Neural cell (in vitro differentiated cells): ENCODE data around the gene THBS2. TPM values are rescaled to one million over a fixed set of nuclear protein-coding genes. Genes with fewer than 3 reads are reported as not detected.
A peak's percentile ranks its signal among the peaks of the same experiment; 100 is the strongest.

Source experiments
- H2AFZ ChIP-seq: fragments of 200-600, 300-800 bp; sonication (generic), shearing (Covaris generic); 2 replicates; pipeline ENCODE4 v1.6.0; 2014; ENCODE audit warnings: low read depth, mild to moderate bottlenecking, antibody characterized with exemption, low read length, moderate library complexity
- H3F3A ChIP-seq: fragments of 200-600 bp; shearing (Covaris generic); 2 replicates; pipeline ENCODE4 v1.6.1; 2016; ENCODE audit warnings: mild to moderate bottlenecking, moderate library complexity, mixed read lengths, antibody characterized with exemption, low read length; ENCODE audit not compliant: insufficient read depth, poor library complexity, severe bottlenecking
- H3K27ac ChIP-seq: fragments of 200-600, 300-800 bp; sonication (generic), shearing (Covaris generic); 2 replicates; pipeline ENCODE4 v1.5.1; 2014; ENCODE audit warnings: mild to moderate bottlenecking, low read length, moderate library complexity
- H3K27me3 ChIP-seq: fragments of 300-800, 200-600 bp; sonication (generic), shearing (Covaris generic); 2 replicates; pipeline ENCODE4 v1.6.0; 2014; ENCODE audit warnings: mild to moderate bottlenecking, low read depth, low read length, moderate library complexity; ENCODE audit not compliant: insufficient read depth
- H3K36me3 ChIP-seq: fragments of 300-800, 200-600 bp; sonication (generic), shearing (Covaris generic); 2 replicates; pipeline ENCODE4 v1.5.1; 2014; ENCODE audit warnings: mild to moderate bottlenecking, antibody characterized with exemption, low read length, moderate library complexity; ENCODE audit not compliant: insufficient read depth
- H3K4me2 ChIP-seq: fragments of 300-800, 200-600 bp; sonication (generic), shearing (Covaris generic); 2 replicates; pipeline ENCODE4 v1.6.0; 2014; ENCODE audit warnings: mild to moderate bottlenecking, low read length
- H3K4me3 ChIP-seq: fragments of 300-800, 200-600 bp; sonication (generic), shearing (Covaris generic); 2 replicates; pipeline ENCODE4 v1.5.1; 2014; ENCODE audit warnings: mild to moderate bottlenecking, low read length, moderate library complexity
- H3K79me2 ChIP-seq: fragments of 200-600 bp; shearing (Covaris generic); replicated peaks from 2 replicates; pipeline ENCODE4 v1.6.0; 2014; ENCODE audit warnings: mild to moderate bottlenecking, low read length, moderate library complexity; ENCODE audit not compliant: insufficient read depth
- H3K9ac ChIP-seq: fragments of 300-800, 200-600 bp; sonication (generic), shearing (Covaris generic); 2 replicates; pipeline ENCODE4 v1.6.1; 2016; ENCODE audit warnings: mild to moderate bottlenecking, low read length, mixed read lengths
- H3K9me2 ChIP-seq: fragments of 200-600 bp; shearing (Covaris generic); 2 replicates; pipeline ENCODE4 v1.6.1; 2016; ENCODE audit warnings: mild to moderate bottlenecking, low read length, mixed read lengths; ENCODE audit not compliant: insufficient read depth
- H3K9me3 ChIP-seq: fragments of 200-600, 300-800 bp; sonication (generic), shearing (Covaris generic); 2 replicates; pipeline ENCODE4 v1.6.1; 2016; ENCODE audit warnings: mild to moderate bottlenecking, mixed run types, low read length, moderate library complexity, mixed read lengths
- H4K20me1 ChIP-seq: fragments of 200-600 bp; shearing (Covaris generic); 2 replicates; pipeline ENCODE4 v1.6.1; 2016; ENCODE audit warnings: mild to moderate bottlenecking, mixed run types; ENCODE audit not compliant: insufficient read depth
- CTCF ChIP-seq: fragments of 450-650 bp; IDR thresholded peaks from 2 replicates; pipeline ENCODE4 v1.5.1; 2014; ENCODE audit warnings: antibody characterized with exemption, mild to moderate bottlenecking, moderate library complexity; ENCODE audit not compliant: poor library complexity, severe bottlenecking
- EP300 ChIP-seq: fragments of 450-650 bp; conservative IDR thresholded peaks from 2 replicates; pipeline ENCODE4 v1.6.1; 2014; ENCODE audit warnings: antibody characterized with exemption, mild to moderate bottlenecking, moderate library complexity; ENCODE audit not compliant: poor library complexity, severe bottlenecking
- EZH2 ChIP-seq: fragments of 200-600, 300-800 bp; shearing (Covaris generic), sonication (generic); IDR thresholded peaks from 2 replicates; pipeline ENCODE4 v1.6.1; 2014; ENCODE audit warnings: antibody characterized with exemption, low read length, borderline replicate concordance, mild to moderate bottlenecking; ENCODE audit not compliant: insufficient read depth, poor library complexity, severe bottlenecking
- MXI1 ChIP-seq: fragments of 450-650 bp; conservative IDR thresholded peaks from 2 replicates; pipeline ENCODE4 v1.6.1; 2014; ENCODE audit warnings: antibody characterized with exemption, mild to moderate bottlenecking; ENCODE audit not compliant: poor library complexity, severe bottlenecking
- POLR2AphosphoS5 ChIP-seq: IDR thresholded peaks from 2 replicates; pipeline ENCODE4 v1.6.1; 2012
- RAD21 ChIP-seq: fragments of 450-650 bp; conservative IDR thresholded peaks from 2 replicates; pipeline ENCODE4 v1.6.1; 2014; ENCODE audit warnings: antibody characterized with exemption, mild to moderate bottlenecking, moderate library complexity
- SMC3 ChIP-seq: fragments of 450-650 bp; conservative IDR thresholded peaks from 2 replicates; pipeline ENCODE4 v1.6.1; 2014; ENCODE audit warnings: antibody characterized with exemption, mild to moderate bottlenecking, moderate library complexity; ENCODE audit not compliant: poor library complexity
- TAF1 ChIP-seq: IDR thresholded peaks from 2 replicates; pipeline ENCODE4 v1.6.1; 2012; ENCODE audit warnings: low read depth
- polyA plus RNA-seq: library from polyadenylated mRNA; depleted of rRNA; stranded (reverse); fragments of >200 nt; gene quantifications from 2 replicates; pipeline ENCODE4 v1.2.3, GENCODE V29; 2014
- TF ChIP-seq, protein P1 (sequence below): IDR thresholded peaks from 2 replicates; pipeline ENCODE4 v1.6.1; 2012; ENCODE audit warnings: borderline replicate concordance

THBS2 gene
- polyA plus RNA-seq, 1 donor from 2014 or later, result 0.88 TPM

- no peaks in the 10 kb centered on the region for H3K36me3 ChIP-seq
- H3K79me2 ChIP-seq, result no peaks in the 10 kb centered on the region
- peak overlapping the region; percentile 66 for H3K4me3 ChIP-seq
- H3K9ac ChIP-seq, result no peak overlapping the region
- no peaks in the 10 kb centered on the region for H4K20me1 ChIP-seq
- H3F3A ChIP-seq, result no peaks in the 10 kb centered on the region
- H3K4me2 ChIP-seq, result no peak overlapping the region
- H3K9me2 ChIP-seq, result no peaks in the 10 kb centered on the region
- H3K27ac ChIP-seq, result no peak overlapping the region
- no peaks in the 10 kb centered on the region for H3K9me3 ChIP-seq
- no peak overlapping the region for H2AFZ ChIP-seq
- H3K27me3 ChIP-seq, result peaks cover 27% of the 10 kb centered on the region
- no peak for TF ChIP-seq TAF1
- no peak for TF ChIP-seq MXI1
- TF ChIP-seq, protein P1, sequence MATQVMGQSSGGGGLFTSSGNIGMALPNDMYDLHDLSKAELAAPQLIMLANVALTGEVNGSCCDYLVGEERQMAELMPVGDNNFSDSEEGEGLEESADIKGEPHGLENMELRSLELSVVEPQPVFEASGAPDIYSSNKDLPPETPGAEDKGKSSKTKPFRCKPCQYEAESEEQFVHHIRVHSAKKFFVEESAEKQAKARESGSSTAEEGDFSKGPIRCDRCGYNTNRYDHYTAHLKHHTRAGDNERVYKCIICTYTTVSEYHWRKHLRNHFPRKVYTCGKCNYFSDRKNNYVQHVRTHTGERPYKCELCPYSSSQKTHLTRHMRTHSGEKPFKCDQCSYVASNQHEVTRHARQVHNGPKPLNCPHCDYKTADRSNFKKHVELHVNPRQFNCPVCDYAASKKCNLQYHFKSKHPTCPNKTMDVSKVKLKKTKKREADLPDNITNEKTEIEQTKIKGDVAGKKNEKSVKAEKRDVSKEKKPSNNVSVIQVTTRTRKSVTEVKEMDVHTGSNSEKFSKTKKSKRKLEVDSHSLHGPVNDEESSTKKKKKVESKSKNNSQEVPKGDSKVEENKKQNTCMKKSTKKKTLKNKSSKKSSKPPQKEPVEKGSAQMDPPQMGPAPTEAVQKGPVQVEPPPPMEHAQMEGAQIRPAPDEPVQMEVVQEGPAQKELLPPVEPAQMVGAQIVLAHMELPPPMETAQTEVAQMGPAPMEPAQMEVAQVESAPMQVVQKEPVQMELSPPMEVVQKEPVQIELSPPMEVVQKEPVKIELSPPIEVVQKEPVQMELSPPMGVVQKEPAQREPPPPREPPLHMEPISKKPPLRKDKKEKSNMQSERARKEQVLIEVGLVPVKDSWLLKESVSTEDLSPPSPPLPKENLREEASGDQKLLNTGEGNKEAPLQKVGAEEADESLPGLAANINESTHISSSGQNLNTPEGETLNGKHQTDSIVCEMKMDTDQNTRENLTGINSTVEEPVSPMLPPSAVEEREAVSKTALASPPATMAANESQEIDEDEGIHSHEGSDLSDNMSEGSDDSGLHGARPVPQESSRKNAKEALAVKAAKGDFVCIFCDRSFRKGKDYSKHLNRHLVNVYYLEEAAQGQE, result no peak
- TF ChIP-seq RAD21, result no peak
- no peak for TF ChIP-seq CTCF
- TF ChIP-seq EZH2, result no peak
- no peak for TF ChIP-seq POLR2AphosphoS5
- TF ChIP-seq EP300, result no peak
- TF ChIP-seq SMC3, result no peak
Observed at GRCh38 chr6:169254456-169255316, 1.0 kb upstream of the THBS2 start.

DNA sequence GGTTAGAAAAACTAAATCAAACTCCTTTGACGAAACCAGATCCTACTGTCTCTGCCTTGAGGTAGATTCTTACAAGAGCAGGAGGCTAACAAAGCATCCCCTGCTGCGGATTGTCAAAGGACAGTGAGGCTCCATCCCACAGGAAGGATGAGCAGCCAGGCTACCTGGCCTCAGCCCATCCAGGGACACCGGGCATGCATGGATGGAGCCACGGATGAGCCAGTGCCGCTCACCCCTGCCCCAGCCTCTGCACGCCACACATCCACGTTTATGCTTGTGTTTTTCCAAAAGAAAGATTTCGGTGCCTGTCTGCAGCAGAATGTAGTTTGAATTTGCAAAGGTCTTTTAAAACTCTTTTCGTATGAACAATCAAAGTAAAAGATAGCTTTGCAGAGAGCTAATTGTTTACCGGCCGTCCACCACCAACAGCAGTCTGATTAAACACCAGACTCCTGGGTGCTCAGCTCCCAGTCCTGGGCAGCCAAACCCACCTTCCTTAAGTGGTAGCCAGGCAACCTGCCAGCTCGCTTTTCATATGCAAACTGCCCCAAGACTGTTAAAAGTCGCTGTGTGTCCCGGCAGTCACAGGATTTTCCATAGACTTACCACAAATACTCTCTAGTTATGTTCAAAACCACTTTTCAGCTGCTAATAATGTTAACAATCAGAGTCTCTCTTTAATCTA is 999 bp downstream of the THBS2 start:
- Histone ChIP-seq H3K36me3 (no peaks in the 10 kb centered on the region), H2AFZ (no peak overlapping the region), H3K9me3 (no peaks in the 10 kb centered on the region), H3K9ac (no peak overlapping the region), H3K4me3 (peak overlapping the region; percentile 66), H3K27ac (no peak overlapping the region), H3K27me3 (peaks cover 27% of the 10 kb centered on the region), H3F3A (no peaks in the 10 kb centered on the region), H3K9me2 (no peaks in the 10 kb centered on the region), H3K4me2 (peak overlapping the region; percentile 62), H3K79me2 (no peaks in the 10 kb centered on the region), H4K20me1 (no peaks in the 10 kb centered on the region)
- no peak for TF ChIP-seq EP300
- no peak for TF ChIP-seq RAD21
- TF ChIP-seq SMC3, result no peak
- no peak for TF ChIP-seq EZH2
- no peak for TF ChIP-seq MXI1
- no peak for TF ChIP-seq TAF1
- TF ChIP-seq POLR2AphosphoS5, result no peak
- TF ChIP-seq, protein P1, result no peak
- TF ChIP-seq CTCF, result no peak
